HS-27A (cell line): ENCODE results near the gene TRNP1.
A peak's percentile ranks its signal among the peaks of the same experiment; 100 is the strongest.

Source experiments
- DNase-seq: peaks from one replicate; pipeline ENCODE4 v3.0.0-alpha.2; 2012; ENCODE audit warnings: low read depth, missing footprints

The TRNP1 gene

GRCh38 chr1:27001570-27002360 is 8.3 kb downstream of the TRNP1 start:
- no peak for DNase-seq

GRCh38 chr1:27003745-27004470 is 10.4 kb downstream of the TRNP1 start:
- no peak for DNase-seq

DNA sequence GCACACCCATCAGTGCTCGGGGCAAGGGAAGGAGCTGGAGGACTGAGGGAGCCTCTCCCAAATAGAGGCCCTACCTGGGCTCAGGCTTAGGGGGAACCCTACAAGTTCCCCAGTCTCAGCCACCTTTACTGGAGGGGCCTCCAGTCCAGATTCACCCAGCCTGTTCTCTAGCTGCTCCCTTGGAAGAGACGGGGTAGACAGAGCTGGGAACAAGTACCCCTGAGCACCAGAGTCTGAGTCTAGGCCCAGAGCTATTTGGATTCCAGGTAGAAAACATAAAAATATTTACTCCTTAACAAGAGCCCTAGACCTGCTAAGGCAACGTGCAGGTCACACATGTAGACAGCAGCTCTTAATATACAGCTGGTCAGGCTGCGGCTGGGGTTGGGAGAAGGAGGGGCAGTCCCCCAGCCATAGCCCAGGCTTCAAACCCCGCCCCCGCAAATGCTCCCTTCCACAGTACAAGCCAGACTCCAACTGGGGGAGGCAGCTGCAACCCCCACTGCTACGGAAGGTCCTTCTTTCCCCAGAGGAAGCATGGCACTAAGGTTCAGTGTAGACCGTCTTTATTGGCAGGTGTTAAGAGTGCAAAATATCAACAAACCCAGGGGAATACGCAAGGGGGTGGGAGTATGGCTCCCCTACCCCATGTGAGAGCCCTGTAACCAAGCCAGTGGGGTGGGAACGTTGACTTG is 11.1 kb downstream of the TRNP1 start:
- no peak for DNase-seq

- no peak for DNase-seq
Observed at GRCh38 chr1:27005166-27005530, 11.7 kb downstream of the TRNP1 start.

DNA sequence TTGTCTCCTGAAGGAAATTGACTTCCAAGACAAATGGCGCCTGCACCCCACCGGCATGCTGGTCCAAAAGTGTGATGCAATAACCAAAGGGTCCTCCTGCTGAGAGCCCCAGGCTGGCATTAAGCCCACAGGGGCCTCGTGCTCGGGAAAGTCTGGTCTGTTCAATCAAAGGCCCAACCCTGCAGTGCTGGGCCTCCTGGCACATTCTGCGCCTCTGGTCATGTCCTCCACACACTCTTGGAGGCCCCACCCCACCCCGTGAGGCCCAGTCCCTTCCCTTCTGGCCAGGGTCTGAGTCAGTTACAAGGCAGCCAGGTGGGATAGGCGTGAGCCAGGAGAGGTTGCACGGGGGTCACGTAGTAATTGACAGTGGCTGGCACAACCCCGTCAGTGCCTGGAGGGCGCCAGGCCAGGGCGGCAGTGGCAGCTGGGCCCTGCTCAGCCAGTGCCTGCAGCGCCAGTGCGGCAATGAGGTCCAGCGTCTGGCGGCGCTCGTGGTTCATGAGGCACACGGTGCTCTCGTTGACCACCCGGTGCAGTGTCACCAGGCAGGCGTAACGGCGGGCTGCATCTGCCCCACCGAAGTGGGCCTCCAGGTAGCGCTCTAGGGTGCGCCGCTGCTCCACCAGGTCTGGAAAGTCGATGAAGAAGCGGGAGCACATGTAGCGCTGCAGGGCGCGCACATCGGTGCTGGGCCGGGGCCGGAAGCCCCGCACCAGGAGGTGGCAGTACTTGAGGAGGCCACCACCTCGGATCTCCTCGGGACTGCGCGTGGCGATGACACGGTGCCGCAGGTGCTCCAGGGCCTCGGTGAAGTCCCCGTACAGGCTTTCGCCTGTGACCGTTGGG is 12.4 kb downstream of the TRNP1 start:
- no peak for DNase-seq

- DNase-seq: no peak
Observed at GRCh38 chr1:27006683-27007082, 13.2 kb downstream of the TRNP1 start.

DNA sequence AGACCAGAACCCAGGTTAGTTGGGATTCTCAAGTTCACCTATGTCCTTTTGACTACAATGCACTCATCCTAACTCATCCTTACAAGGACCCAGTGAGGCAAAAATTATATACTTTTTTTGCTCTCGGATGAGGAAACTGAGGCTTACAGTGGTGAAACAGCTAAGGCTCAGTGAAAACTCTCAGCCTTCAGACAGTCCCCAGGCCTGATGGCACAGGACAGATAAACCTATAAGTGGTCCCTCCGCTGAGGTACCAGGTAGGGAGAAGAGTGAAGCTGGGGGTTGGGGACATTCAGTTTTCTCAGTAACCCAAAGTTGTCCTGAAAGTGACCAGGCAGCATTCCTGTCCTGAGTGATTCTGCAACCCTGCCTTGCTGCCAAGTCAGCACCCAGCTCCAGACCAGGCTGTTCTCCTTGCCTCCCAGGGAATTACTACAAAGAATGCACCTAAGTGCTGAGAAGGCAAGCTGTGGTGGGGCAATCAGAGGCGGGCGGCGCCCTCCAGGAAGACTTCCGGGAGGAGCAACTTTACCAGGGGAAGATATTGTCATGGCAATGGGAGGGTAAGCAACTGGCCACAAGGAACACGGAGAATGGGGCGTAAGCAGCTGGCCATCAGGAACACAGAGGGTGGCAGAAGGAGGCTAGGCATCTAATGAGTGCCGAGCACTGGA is 14.6 kb downstream of the TRNP1 start:
- no peak for DNase-seq

GRCh38 chr1:27009601-27010197 is 16.2 kb downstream of the TRNP1 start:
- no peak for DNase-seq

DNA sequence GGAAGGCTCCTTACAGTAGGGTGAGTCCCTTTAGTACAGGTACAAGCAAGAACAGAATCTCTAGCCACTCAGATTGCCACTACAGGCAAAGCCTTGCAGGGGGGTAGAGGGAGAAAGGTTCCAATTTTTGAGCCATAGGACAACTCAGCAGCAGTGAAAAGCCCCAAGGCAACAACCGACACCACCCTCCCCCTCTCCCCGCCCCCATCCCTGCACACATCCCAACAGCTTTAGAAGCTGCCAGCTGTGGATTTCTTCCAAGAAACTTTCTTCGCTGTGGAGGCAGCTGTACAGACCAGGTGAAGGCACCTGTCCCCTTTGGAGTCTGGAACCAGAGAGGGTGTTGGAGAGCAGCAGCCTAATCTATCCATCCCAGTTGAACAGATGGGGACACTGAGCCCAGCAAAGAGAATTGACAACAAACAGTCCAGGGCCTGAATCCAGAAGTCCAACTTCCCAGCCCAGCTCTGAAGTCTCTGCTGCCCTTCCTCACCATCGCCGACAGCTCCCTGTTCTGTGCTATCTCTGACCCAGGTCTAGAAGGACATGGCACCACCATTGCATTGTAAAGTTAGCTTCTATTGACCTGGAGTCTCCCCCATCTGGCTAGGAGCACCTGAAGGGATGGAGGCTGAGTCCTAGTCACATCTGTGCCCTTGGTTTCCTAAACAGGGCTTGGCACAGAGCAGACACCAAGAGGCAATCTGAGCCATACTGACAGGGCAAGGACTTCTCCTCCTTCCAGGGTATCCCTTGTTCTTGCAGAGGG is 16.9 kb downstream of the TRNP1 start:
- DNase-seq: no peak

- peak; percentile 85 for DNase-seq
Observed at GRCh38 chr1:27011058-27011764, 17.7 kb downstream of the TRNP1 start.

DNA sequence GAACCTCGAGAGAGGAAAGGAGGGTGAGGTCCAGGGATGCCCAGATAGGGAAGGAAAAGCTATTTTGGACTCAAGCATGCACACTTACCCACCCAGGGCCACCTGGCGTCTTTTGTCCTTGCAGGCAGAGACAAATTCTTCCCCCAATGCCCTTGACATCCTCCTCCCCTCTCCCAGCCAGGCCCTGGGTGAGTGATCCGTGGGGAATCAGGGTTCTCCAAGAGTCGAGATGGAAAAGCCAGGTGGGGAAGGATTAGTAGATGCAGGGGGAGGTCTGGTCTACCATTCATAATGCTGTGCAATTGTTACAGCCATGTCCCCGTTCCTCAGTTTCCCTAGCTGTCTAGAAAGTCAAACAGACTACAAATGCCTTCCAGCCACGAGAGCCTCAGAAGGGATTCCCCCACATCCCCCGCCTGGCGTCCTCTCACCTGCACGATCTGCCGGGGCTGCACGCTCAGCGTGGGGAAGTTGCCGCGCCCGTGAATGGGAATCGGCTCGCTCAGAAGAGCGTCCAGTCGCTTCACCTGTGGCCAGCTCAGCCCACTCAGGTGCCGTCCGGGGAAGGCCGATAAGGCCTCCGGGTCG is 18.6 kb downstream of the TRNP1 start:
- no peak for DNase-seq

DNA sequence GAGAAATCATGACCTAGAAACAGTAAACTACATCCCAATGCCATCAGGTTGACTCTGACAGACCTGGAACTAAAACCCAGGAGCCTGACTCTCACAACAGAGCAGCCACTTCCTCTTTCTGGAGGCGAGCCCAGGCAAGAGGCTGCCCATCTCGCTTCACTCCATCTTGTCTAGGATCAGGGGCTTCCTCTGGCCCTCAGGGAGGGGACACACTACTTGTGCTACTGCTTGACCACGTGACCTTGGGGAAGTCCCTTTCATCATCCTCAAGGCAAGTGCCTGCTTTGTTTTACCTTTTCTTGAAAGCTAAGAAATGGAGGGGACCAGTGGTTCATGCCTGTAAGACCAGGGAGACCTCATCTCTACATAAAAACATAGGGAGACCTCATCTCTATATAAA is 21.8 kb downstream of the TRNP1 start:
- no peak for DNase-seq

- DNase-seq: no peak
Observed at GRCh38 chr1:27016376-27016775, 22.9 kb downstream of the TRNP1 start.

GRCh38 chr1:27017207-27017606 is 23.7 kb downstream of the TRNP1 start:
- no peak for DNase-seq

DNA sequence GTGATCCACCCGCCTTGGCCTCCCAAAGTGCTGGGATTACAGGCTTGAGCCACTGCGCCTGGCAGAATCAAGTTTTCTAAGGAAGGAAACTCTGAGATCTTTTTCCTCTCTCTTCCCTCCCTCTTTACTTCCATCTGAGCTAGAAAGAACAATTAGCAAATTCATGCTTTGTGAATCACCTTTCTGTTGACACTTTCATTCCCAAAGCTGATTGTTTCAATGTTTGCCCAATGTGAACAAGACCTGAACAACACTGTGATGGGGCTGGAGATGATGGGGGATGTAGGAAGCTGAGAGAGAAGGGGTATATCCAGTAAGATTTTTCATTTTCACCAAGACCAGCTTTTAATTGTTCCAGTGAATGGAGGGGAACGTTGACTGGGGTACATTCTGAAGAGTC is 24.8 kb downstream of the TRNP1 start:
- DNase-seq: no peak

DNA sequence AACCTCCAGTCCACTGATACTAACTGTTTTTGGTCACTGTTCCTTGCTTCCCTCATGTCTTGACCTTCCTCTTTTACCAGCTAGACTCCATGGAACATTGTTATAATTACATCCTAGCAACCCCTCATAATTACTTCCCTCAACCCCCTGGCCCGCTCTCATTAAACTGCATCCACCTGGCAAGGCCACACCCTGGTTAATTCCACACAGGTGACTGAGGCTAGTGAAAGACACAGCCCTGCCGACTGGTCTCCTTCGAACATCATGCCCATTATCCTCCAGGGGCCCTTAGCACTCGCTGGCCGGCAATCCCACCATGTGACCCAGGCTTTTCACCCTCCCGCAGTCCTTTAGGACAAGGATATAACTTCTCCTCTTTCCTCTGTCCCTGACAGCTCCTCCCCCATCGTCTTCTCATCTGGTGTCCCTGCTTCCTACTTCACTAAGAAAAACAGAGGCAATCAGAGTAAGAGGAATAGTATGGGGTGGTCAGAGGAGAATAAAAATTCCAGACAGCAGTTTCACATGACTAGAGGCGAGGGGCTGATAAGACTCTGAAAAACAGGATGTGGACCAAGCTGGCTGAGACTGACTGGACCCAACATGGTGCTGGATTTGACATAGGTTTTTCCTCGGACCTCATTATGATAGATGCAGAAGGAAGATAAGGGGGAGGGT is 28.0 kb downstream of the TRNP1 start:
- DNase-seq: no peak

GRCh38 chr1:27025718-27026117 is 32.2 kb downstream of the TRNP1 start:
- DNase-seq: no peak
